Gastroesophageal sphincter (tissue), 4 donors: ENCODE results near the gene MUC22. TPM values are rescaled to one million over a fixed set of nuclear protein-coding genes. Genes with fewer than 3 reads are reported as not detected.
"Not testable (repeated sequence)": the region's sequence is repeated elsewhere in the genome, so short reads cannot be mapped to it uniquely, and the experiment has no call there.

ENCODE experiments used
- ATAC-seq: fragments of 150-250 bp; one replicate; pipeline ENCODE4 v1.9.1; 2016; ENCODE audit warnings: mild to moderate bottlenecking, moderate library complexity
- H3K27ac ChIP-seq, 4 donors: fragments of 200-600 bp; sonication (generic) in 3 of 4; 1 replicate in 3 of 4; 2 replicates in 1 of 4; pipeline ENCODE4 v1.5.1; 2016 to 2019
- H3K27me3 ChIP-seq: fragments of 200-600 bp; sonication (generic); one replicate; pipeline ENCODE4 v1.5.1; 2019
- H3K36me3 ChIP-seq, 2 donors: fragments of 200-600 bp; sonication (generic); one replicate each; pipeline ENCODE4 v1.5.1; 2019; ENCODE audit warnings: control low read depth in 1 of 2
- H3K4me1 ChIP-seq, 3 donors: fragments of 200-600 bp; sonication (generic); 1 replicate in 2 of 3; 2 replicates in 1 of 3; pipeline ENCODE4 v1.5.1; 2016 to 2019; ENCODE audit warnings: control low read depth in 2 of 3
- H3K4me3 ChIP-seq, 2 donors: fragments of 200-600 bp; sonication (generic); one replicate each; pipeline ENCODE4 v1.5.1; 2019; ENCODE audit warnings: mild to moderate bottlenecking in 1 of 2, moderate library complexity in 1 of 2
- H3K9me3 ChIP-seq, 3 donors: fragments of 200-600 bp; sonication (generic); one replicate each; pipeline ENCODE4 v1.5.1; 2017 to 2019; ENCODE audit warnings: control low read depth in 2 of 3
- CTCF ChIP-seq, 4 experiments: fragments of 200-600 bp in 2 of 4; fragments of 450-650 bp in 2 of 4; sonication (generic) in 1 of 4; IDR thresholded peaks; one replicate each; pipeline ENCODE4 v1.5.1; 2017 to 2019; ENCODE audit warnings: antibody characterized with exemption in 4 of 4, mild to moderate bottlenecking in 2 of 4, moderate library complexity in 2 of 4
- EP300 ChIP-seq: sonication (generic); formaldehyde crosslinking; IDR thresholded peaks from one replicate; pipeline ENCODE4 v1.6.1; 2017; ENCODE audit warnings: antibody characterized with exemption, mild to moderate bottlenecking
- POLR2A ChIP-seq, 2 donors: fragments of 450-650 bp; IDR thresholded peaks; one replicate each; pipeline ENCODE4 v1.6.1; 2017; ENCODE audit warnings: antibody characterized with exemption in 2 of 2, mild to moderate bottlenecking in 2 of 2, moderate library complexity in 1 of 2
- POLR2AphosphoS5 ChIP-seq: sonication (generic); formaldehyde crosslinking; IDR thresholded peaks from one replicate; pipeline ENCODE4 v1.6.1; 2017; ENCODE audit warnings: antibody characterized with exemption
- WGBS, 2 donors: methylation state at CpG; one replicate each; pipeline ENCODE4 v1.1.5; 2018; ENCODE audit warnings: low coverage in 1 of 2; 5-methylcytosine and 5-hydroxymethylcytosine counted together
- total RNA-seq, 4 donors: library from RNA; depleted of rRNA; stranded (reverse); fragments of >200 nt; gene quantifications; one replicate each; pipeline ENCODE4 v1.1.0, GENCODE V29; 2016

MUC22 gene
- total RNA-seq, 4 donors from 2014 or later: 0.16 to 0.62 TPM; not detected in 2

GRCh38 chr6:30965140-30965601 lies 45.1 kb upstream of the MUC22 start:
- no peaks in the 10 kb centered on the region for H3K9me3 ChIP-seq
- no peaks in the 10 kb centered on the region for H3K4me1 ChIP-seq
- H3K4me3 ChIP-seq: no peak overlapping the region
- H3K36me3 ChIP-seq: no peaks in the 10 kb centered on the region
- ATAC-seq: no peak
- no peak for TF ChIP-seq POLR2AphosphoS5
- TF ChIP-seq POLR2A (IDR thresholded peaks at IDR 0.05): no peak
- TF ChIP-seq EP300: no peak
- no peak for TF ChIP-seq CTCF (IDR thresholded peaks at IDR 0.05)
- H3K27me3 ChIP-seq: peaks cover 26% of the 10 kb centered on the region
- no peak overlapping the region for H3K27ac ChIP-seq
- 78 to 89% methylated on average over 3 of the region's 5 CpGs for WGBS, 2 donors

DNA sequence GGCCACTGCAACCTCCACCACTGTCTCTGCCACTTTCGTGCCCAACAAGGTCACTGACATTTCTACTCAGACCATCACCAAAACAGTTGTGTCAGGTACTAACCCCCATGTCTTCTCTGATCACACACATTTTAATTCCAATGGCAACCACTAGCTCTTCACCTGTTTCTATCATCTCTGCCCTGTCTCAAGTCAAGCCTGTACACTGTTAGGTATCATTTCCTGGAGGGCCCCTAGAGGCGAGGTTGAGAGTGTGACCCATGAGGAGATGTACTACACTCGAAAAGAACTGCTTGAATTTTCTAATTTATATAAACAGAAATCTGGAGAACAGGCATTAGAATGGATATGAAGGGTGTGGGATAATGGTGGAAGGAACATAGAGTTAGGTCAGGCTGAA lies 44.1 kb upstream of the MUC22 start:
- 67 to 84% methylated on average over 1 to 3 of the region's 3 CpGs for WGBS, 2 donors

DNA sequence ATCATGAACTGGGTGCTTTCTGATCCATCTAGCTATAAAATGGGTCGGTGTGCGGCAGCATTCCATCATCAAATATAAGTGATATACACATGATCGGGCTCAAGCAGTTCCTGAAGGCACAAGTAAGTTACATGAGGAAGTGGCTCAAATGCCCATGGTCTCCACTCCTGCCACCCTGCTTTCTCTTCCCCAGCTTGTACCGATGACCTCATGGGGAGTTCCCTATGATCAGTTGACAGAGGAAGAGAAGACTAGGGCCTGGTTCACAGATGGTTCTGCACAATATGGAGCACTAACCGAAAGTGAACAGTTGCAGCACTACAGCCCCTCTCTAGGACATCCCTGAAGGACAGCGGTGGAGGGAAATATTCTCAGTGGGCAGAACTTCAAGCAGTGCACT lies 41.1 kb upstream of the MUC22 start:
- H3K36me3 ChIP-seq, H3K4me3 ChIP-seq, H3K27ac ChIP-seq, H3K9me3 ChIP-seq, ATAC-seq, H3K4me1 ChIP-seq: not testable (repeated sequence)
- peaks cover 38% of the 10 kb centered on the region for H3K27me3 ChIP-seq
- 79 to 97% methylated on average over 5 of the region's 6 CpGs for WGBS, 2 donors

More for the DNA sequence above, 44.1 kb upstream of the MUC22 start:
- no peak for ATAC-seq
- no peak for TF ChIP-seq POLR2A (IDR thresholded peaks at IDR 0.05)
- TF ChIP-seq CTCF (IDR thresholded peaks at IDR 0.05): no peak
- TF ChIP-seq EP300: no peak
- no peak for TF ChIP-seq POLR2AphosphoS5
- no peaks in the 10 kb centered on the region for H3K36me3 ChIP-seq
- H3K27me3 ChIP-seq: peaks cover 26% of the 10 kb centered on the region
- no peaks in the 10 kb centered on the region for H3K4me1 ChIP-seq
- H3K9me3 ChIP-seq: no peaks in the 10 kb centered on the region
- no peak overlapping the region for H3K4me3 ChIP-seq
- no peak overlapping the region for H3K27ac ChIP-seq

DNA sequence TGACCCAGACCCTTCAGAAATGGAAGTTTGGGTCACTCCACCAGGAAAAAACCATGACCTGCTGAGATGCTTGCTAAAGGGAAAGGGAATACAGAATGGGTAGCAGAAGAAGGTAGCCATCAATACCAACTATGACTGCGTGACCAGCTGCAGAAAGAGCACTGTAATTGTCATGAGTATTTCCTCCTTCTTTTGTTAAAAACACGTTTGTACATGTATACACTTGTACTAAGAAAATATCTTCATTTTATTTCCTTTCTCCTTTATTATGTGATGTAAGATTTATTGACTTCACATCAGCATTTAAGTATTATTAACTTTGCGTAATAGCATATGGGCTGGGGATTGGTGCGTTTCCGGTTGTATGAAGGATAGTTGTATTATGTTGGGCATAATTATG lies 39.3 kb upstream of the MUC22 start:
- no peak overlapping the region for H3K27ac ChIP-seq
- no peaks in the 10 kb centered on the region for H3K9me3 ChIP-seq
- no peak for ATAC-seq
- 88 to 91% methylated on average over 5 of the region's 5 CpGs for WGBS, 2 donors
- H3K4me1 ChIP-seq: no peaks in the 10 kb centered on the region
- H3K27me3 ChIP-seq: peaks cover 27% of the 10 kb centered on the region
- no peaks in the 10 kb centered on the region for H3K36me3 ChIP-seq
- TF ChIP-seq POLR2AphosphoS5: no peak
- no peak for TF ChIP-seq POLR2A (IDR thresholded peaks at IDR 0.05)
- TF ChIP-seq EP300: no peak
- no peak for TF ChIP-seq CTCF (IDR thresholded peaks at IDR 0.05)
- no peak overlapping the region for H3K4me3 ChIP-seq

GRCh38 chr6:30972816-30973215 lies 37.5 kb upstream of the MUC22 start:
- no peak for TF ChIP-seq POLR2AphosphoS5
- TF ChIP-seq CTCF (IDR thresholded peaks at IDR 0.05): no peak
- TF ChIP-seq EP300: no peak
- TF ChIP-seq POLR2A (IDR thresholded peaks at IDR 0.05): no peak
- no peaks in the 10 kb centered on the region for H3K36me3 ChIP-seq
- no peaks in the 10 kb centered on the region for H3K9me3 ChIP-seq
- peaks cover 22% of the 10 kb centered on the region for H3K27me3 ChIP-seq
- WGBS, 2 donors: 91 to 92% methylated on average over 2 of the region's 4 CpGs
- ATAC-seq: no peak
- H3K4me1 ChIP-seq: no peaks in the 10 kb centered on the region
- no peak overlapping the region for H3K27ac ChIP-seq
- no peak overlapping the region for H3K4me3 ChIP-seq
